NOMO-1 treated with DMSO at 0.1 percent for 48 hours (cell line): Measurements from ENCODE around the gene LRFN4.

Experiments
- DNase-seq: peaks from one replicate; lab custom pipeline; 2025; ENCODE audit not compliant: unreplicated experiment; lab: John Stamatoyannopoulos, UW

LRFN4 gene

GRCh38 chr11:66887526-66887925 is 30.7 kb downstream of the LRFN4 start:
- no peak for DNase-seq

DNA sequence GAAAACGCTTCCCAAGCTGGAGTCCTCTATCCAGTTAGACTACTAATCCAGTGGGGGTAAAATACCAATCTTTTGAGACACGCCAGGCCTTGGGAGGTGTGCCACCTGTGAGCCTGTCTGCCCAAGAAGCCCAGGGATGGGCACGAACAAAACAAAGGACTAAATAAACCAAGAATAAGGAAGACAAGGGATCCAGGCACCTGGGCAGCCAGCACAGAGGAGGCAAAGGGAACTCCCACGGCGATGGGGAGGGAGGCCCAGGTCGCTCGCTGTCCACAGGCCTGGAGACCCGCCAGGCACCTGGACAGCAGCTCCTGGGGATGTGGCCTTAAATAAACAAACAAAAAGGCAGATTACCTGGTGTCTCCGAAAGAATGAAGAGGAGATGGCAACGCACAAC is 31.4 kb downstream of the LRFN4 start:
- DNase-seq = no peak

- no peak for DNase-seq
Observed at GRCh38 chr11:66889960-66890359, 33.1 kb downstream of the LRFN4 start.

DNA sequence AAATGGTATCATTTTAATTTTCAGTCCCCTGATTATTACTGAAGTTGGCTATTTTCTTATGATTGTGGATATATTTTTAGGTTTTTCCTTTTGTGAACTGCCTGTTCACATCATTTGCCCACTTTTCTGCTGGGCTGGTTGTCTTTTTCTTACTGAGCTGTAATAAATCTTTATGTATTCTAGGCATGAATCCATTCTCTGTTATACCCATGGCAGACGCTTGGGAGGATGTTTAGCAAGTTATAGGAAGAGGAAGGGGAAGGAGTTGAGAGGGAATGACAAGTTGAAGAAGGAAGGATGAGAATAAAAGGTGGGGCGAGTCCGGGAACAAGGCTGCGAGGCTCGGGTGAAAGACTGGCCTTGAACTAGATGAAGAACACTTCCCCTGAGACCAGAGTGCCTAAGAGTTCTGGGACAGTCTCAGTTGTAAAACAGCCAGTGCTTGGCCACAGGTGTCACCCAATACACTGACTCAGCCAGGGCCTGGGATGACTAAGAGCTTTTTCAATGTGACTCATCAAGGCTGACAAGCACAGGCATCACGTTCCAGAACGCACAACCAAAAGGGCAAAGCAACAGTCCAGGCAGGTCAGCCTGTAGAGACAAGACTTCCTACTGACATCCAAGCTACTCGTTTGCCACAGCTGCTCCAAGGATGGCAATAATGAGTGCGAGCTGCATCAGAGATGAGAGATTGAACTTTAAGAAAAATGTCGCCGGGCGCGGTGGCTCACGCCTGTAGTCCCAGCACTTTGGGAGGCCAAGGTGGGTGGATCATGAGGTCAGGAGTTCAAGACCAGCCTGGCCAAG is 35.2 kb downstream of the LRFN4 start:
- DNase-seq = peak; percentile 71

- no peak for DNase-seq
Observed at GRCh38 chr11:66892911-66893310, 36.0 kb downstream of the LRFN4 start.

- DNase-seq = no peak
Observed at GRCh38 chr11:66894141-66894540, 37.3 kb downstream of the LRFN4 start.

- DNase-seq = no peak
Observed at GRCh38 chr11:66901964-66902390, 45.1 kb downstream of the LRFN4 start.

DNA sequence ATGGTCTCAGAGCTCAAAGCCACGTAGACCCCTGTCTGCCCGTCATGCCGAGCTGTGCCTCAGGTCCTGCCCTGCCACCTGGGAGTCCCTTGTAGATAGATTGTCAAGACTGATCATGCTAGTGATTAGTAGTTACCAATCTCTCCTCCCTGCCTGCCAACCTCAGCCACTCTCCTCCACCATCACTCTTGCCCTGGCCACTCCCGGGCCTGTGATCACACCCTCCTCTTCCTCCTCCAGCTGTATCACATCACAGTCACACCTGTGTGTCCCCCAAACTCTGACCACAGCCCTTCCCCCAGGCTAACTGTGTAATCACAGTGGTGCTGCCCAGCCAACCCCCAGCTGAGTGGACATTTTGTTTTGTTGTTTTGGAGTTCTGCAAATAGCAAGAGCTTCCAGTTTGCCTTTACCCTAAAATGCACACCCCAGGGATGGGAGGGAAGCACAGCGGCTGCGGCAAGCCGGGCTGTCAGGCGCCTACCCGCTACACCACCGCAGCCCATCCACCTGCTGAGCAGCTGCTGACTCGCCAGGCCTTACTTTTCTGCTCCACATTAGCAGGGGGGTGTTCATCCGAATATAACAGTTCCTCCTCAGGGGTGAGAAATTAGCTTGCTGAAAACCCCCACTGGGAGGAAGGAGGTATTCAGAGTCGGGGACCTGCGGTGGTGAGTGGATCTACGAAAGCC is 45.8 kb downstream of the LRFN4 start:
- no peak for DNase-seq

GRCh38 chr11:66904055-66904454 is 47.2 kb downstream of the LRFN4 start:
- no peak for DNase-seq

DNA sequence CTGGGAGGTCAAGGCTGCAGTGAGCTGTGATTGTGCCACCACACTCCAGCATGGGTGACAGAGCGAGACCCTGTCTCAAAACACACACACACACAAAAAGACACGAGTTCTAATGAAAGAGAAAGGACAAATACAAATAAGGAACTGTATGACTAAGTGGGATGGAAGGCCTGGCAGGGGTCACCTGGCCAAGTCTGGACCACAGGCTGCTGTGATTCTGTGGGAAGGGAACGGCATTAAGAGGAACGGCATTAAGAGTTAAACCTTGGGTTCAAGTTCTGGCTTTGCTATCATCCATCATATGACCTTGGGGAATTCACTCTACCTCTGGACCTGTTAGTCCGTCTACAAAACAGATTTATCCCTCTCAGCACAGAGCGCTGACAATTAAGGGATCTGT is 47.7 kb downstream of the LRFN4 start:
- DNase-seq = no peak

DNA sequence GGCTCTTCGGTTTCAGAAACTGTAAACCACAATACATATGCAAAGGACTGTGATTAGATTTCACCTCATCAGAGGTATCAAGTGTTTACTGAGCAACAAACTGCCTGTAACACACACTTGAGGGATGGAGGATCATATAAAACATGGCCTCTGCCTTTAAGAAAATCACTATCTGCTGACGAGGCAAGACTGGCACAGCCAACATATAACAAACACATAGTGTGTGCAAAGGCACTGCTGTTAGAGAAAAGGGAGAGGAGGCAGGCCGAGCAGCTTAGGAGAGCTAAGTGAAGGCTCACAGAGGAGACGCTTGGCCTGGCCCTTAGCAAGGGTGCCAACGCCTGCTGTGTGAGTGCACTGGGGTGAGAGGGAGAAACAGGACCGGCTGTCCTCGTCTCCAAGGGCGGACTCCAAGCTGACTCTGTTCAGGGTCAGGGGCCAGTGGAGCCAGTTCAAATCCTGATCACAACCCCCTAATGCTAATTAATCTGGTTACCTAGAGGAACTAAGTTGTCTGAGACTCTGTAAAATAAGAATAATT is 48.2 kb downstream of the LRFN4 start:
- no peak for DNase-seq

- DNase-seq = no peak
Observed at GRCh38 chr11:66905631-66906030, 48.8 kb downstream of the LRFN4 start.

DNA sequence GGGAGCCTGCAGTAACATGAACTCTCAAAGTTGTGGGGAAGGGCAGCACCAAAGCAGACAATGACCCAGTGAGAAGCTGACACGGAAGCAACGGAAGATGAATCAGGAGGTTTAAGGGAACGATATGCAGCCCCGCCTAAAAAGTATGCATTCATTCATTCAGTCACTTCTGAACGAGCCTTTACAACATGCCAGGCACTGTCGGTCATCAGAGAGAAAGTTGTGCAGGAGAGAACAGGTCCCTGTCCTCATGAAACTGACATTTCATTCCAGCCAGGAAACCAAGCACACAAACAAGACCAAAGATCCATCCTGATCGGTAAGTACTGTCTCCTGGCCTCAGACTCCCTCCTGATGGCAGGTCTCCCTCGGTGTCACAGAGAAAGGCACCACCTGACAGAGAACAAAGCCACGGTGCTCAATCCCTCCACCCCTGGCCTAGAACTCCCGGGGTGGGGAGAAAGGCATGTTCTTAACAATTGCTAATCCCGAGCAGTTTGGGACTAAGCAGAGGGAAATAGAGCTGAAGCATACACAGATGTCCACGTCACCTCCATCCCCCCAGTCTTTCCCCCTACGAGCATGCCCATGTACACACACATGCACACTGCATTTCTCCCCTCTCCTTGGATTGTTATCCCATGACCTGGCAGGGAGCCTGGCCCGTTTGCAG is 49.3 kb downstream of the LRFN4 start:
- no peak for DNase-seq

GRCh38 chr11:66907751-66908630 is 51.1 kb downstream of the LRFN4 start:
- DNase-seq = no peak

DNA sequence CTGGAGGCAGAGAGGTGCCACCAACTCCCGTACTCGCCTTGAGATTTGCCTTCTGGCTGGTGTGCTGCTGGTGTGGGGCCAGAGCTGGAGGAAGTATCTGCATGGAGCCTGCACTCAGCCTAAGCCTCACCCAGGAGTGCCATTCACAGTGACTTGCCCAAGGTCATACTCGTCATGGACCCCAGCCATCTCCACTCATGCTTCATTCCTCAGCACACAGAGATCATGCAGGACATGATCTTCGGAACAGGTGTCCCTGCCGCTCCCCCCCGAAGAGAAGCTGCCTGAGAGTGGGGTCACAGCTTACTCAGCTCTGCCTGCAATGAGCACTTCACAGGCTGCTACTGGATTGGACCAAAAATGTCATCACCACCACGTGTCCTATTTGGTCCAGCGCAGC is 52.3 kb downstream of the LRFN4 start:
- no peak for DNase-seq

- no peak for DNase-seq
Observed at GRCh38 chr11:66910016-66910415, 53.2 kb downstream of the LRFN4 start.
